ENCODE results near the gene ENAH. TPM values are rescaled to one million over a fixed set of nuclear protein-coding genes. Genes with fewer than 3 reads are reported as not detected.

The ENAH gene
- total and polyA plus RNA-seq, 5 donors from 2014 or later: 0.03 to 0.13 TPM; not detected in 3

DNA sequence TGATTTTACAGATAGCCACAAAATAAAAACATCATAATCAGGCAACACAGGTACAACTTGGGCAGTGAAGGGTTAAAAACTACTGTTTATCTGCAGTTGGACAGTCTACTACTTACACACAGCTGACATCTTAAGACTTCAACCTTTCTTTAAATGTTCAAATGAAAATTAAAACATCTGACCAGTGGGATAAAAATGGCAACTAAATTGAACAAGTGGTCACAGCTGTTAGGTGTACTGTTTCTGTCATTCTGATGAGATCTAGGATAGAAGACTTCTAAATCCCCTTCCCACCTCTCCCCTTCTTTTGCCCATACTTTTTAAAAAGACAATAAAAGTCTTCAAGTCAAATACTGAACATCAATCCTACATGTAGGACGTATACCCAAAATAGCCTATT lies 56.2 kb downstream of the ENAH start:
- H3K9me3 Mint-ChIP-seq: peaks cover 0 to 5% (median 0%) of the 10 kb centered on the region in 7 donors
- H3K4me3 Mint-ChIP-seq: no peak overlapping the region
- H3K27ac Mint-ChIP-seq: no peak overlapping the region
- DNase-seq (no peak), ATAC-seq (ENCODE audit: low read depth in 2 of 2) (no peak)
- Histone ChIP-seq H3K27ac (ENCODE audit: insufficient read depth, low read length, poor library complexity, severe bottlenecking) (no peak overlapping the region), H3K36me3 (ENCODE audit: control insufficient read depth, insufficient read depth, low read length) (no peaks in the 10 kb centered on the region), H3K27me3 (ENCODE audit: control insufficient read depth, insufficient read depth, low read length) (no peaks in the 10 kb centered on the region), H3K4me1 (ENCODE audit: control insufficient read depth, insufficient read depth, low read length, poor library complexity, severe bottlenecking) (no peaks in the 10 kb centered on the region), H3K4me3 (ENCODE audit: low read depth, low read length) (no peak overlapping the region), H3K9me3 (ENCODE audit: control insufficient read depth in 2 of 2, low read length in 2 of 2) (no peaks in the 10 kb centered on the region)
- peaks cover 4% of the 10 kb centered on the region for H3K36me3 Mint-ChIP-seq
- no peaks in the 10 kb centered on the region for H3K4me1 Mint-ChIP-seq
- H3K27me3 Mint-ChIP-seq: peaks cover 4% of the 10 kb centered on the region

- Histone ChIP-seq H3K27me3 (ENCODE audit: control insufficient read depth, insufficient read depth, low read length) (no peaks in the 10 kb centered on the region), H3K36me3 (ENCODE audit: control insufficient read depth, insufficient read depth, low read length) (no peaks in the 10 kb centered on the region), H3K4me3 (ENCODE audit: low read depth, low read length) (no peak overlapping the region), H3K9me3 (ENCODE audit: control insufficient read depth in 2 of 2, low read length in 2 of 2) (no peaks in the 10 kb centered on the region), H3K27ac (ENCODE audit: insufficient read depth, low read length, poor library complexity, severe bottlenecking) (no peak overlapping the region), H3K4me1 (ENCODE audit: control insufficient read depth, insufficient read depth, low read length, poor library complexity, severe bottlenecking) (no peaks in the 10 kb centered on the region)
- Mint-ChIP-seq H3K4me1 (no peaks in the 10 kb centered on the region), H3K27ac (no peak overlapping the region), H3K4me3 (no peak overlapping the region), H3K36me3 (peaks cover 4% of the 10 kb centered on the region), H3K9me3 (peaks cover 0 to 5% (median 0%) of the 10 kb centered on the region in 7 donors), H3K27me3 (peaks cover 6% of the 10 kb centered on the region)
- DNase-seq: no peak
- ATAC-seq (ENCODE audit: low read depth in 2 of 2): no peak
Observed at GRCh38 chr1:225595974-225596551, 56.9 kb downstream of the ENAH start.

- H3K27ac ChIP-seq (ENCODE audit: insufficient read depth, low read length, poor library complexity, severe bottlenecking): no peak overlapping the region
- H3K4me1 Mint-ChIP-seq: no peaks in the 10 kb centered on the region
- H3K27me3 Mint-ChIP-seq: peaks cover 12% of the 10 kb centered on the region
- no peak for ATAC-seq (ENCODE audit: low read depth in 2 of 2)
- peaks cover 4% of the 10 kb centered on the region for H3K36me3 Mint-ChIP-seq
- H3K36me3 ChIP-seq (ENCODE audit: control insufficient read depth, insufficient read depth, low read length): no peaks in the 10 kb centered on the region
- no peak for DNase-seq
- no peak overlapping the region for H3K27ac Mint-ChIP-seq
- H3K4me3 ChIP-seq (ENCODE audit: low read depth, low read length): no peak overlapping the region
- H3K9me3 Mint-ChIP-seq: peaks cover 0 to 5% (median 0%) of the 10 kb centered on the region in 7 donors
- H3K4me1 ChIP-seq (ENCODE audit: control insufficient read depth, insufficient read depth, low read length, poor library complexity, severe bottlenecking): no peaks in the 10 kb centered on the region
- H3K27me3 ChIP-seq (ENCODE audit: control insufficient read depth, insufficient read depth, low read length): no peaks in the 10 kb centered on the region
- H3K4me3 Mint-ChIP-seq: no peak overlapping the region
- no peaks in the 10 kb centered on the region for H3K9me3 ChIP-seq (ENCODE audit: control insufficient read depth in 2 of 2, low read length in 2 of 2)
Observed at GRCh38 chr1:225595452-225595851, 57.5 kb downstream of the ENAH start.

GRCh38 chr1:225593414-225593813 lies 59.5 kb downstream of the ENAH start:
- H3K27me3 Mint-ChIP-seq: peaks cover 12% of the 10 kb centered on the region
- H3K4me3 Mint-ChIP-seq: no peak overlapping the region
- Histone ChIP-seq H3K4me3 (ENCODE audit: low read depth, low read length) (no peak overlapping the region), H3K36me3 (ENCODE audit: control insufficient read depth, insufficient read depth, low read length) (no peaks in the 10 kb centered on the region), H3K27ac (ENCODE audit: insufficient read depth, low read length, poor library complexity, severe bottlenecking) (no peak overlapping the region), H3K9me3 (ENCODE audit: control insufficient read depth in 2 of 2, low read length in 2 of 2) (no peaks in the 10 kb centered on the region), H3K4me1 (ENCODE audit: control insufficient read depth, insufficient read depth, low read length, poor library complexity, severe bottlenecking) (no peaks in the 10 kb centered on the region), H3K27me3 (ENCODE audit: control insufficient read depth, insufficient read depth, low read length) (no peaks in the 10 kb centered on the region)
- H3K9me3 Mint-ChIP-seq: peaks cover 0 to under 1% (median 0%) of the 10 kb centered on the region in 7 donors
- no peak overlapping the region for H3K27ac Mint-ChIP-seq
- H3K4me1 Mint-ChIP-seq: no peaks in the 10 kb centered on the region
- no peak for DNase-seq
- no peaks in the 10 kb centered on the region for H3K36me3 Mint-ChIP-seq
- ATAC-seq (ENCODE audit: low read depth in 2 of 2): no peak

DNA sequence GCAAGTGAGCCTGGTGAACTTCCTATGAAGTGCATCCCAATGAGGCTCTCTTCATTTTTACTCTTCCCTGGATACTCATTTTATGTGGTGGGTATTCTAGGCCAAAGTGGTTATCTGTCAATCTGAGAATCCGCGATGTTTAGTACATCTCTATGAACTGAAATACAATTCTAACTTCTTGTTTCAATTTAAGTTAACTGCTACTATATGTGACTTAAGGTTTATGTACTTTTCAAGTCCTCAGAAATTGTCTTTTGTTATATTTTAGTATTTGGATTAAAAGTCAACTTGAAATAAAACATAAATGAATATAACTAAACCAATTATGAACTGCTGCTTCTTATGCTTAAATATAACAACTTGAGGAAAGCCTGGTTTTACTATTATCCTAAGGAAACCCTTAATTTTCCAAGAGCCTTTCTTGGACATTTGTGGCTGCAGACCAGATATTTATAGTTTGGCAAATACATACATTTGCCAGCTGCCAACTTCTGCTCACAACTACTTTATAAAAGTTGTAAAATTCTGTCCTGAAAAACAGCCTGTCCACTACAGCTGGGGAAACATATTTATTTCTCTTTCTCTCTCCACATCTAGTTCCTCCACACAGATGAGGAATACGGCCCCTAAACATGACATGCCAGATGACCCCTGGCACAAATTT lies 60.4 kb downstream of the ENAH start:
- Mint-ChIP-seq H3K27ac (no peak overlapping the region), H3K4me3 (no peak overlapping the region)

GRCh38 chr1:225587310-225587709 lies 65.6 kb downstream of the ENAH start:
- H3K36me3 ChIP-seq (ENCODE audit: control insufficient read depth, insufficient read depth, low read length): no peaks in the 10 kb centered on the region
- no peak for DNase-seq
- H3K27ac ChIP-seq (ENCODE audit: insufficient read depth, low read length, poor library complexity, severe bottlenecking): no peak overlapping the region
- peaks cover 0 to 1% (median 0%) of the 10 kb centered on the region in 7 donors for H3K9me3 Mint-ChIP-seq
- no peak overlapping the region for H3K4me3 ChIP-seq (ENCODE audit: low read depth, low read length)
- no peaks in the 10 kb centered on the region for H3K36me3 Mint-ChIP-seq
- H3K9me3 ChIP-seq (ENCODE audit: control insufficient read depth in 2 of 2, low read length in 2 of 2): no peaks in the 10 kb centered on the region
- no peaks in the 10 kb centered on the region for H3K4me1 Mint-ChIP-seq
- H3K27me3 Mint-ChIP-seq: peaks cover 44% of the 10 kb centered on the region
- H3K27ac Mint-ChIP-seq: no peak overlapping the region
- no peaks in the 10 kb centered on the region for H3K4me1 ChIP-seq (ENCODE audit: control insufficient read depth, insufficient read depth, low read length, poor library complexity, severe bottlenecking)
- no peak overlapping the region for H3K4me3 Mint-ChIP-seq
- H3K27me3 ChIP-seq (ENCODE audit: control insufficient read depth, insufficient read depth, low read length): peaks cover 2% of the 10 kb centered on the region
- ATAC-seq (ENCODE audit: low read depth in 2 of 2): no peak

More for the DNA sequence above, 60.4 kb downstream of the ENAH start:
- Mint-ChIP-seq H3K9me3 (no peaks in the 10 kb centered on the region), H3K27me3 (peaks cover 16% of the 10 kb centered on the region), H3K36me3 (no peaks in the 10 kb centered on the region), H3K4me1 (no peaks in the 10 kb centered on the region)
- Histone ChIP-seq H3K36me3 (ENCODE audit: control insufficient read depth, insufficient read depth, low read length) (no peaks in the 10 kb centered on the region), H3K4me1 (ENCODE audit: control insufficient read depth, insufficient read depth, low read length, poor library complexity, severe bottlenecking) (no peaks in the 10 kb centered on the region), H3K9me3 (ENCODE audit: control insufficient read depth in 2 of 2, low read length in 2 of 2) (no peaks in the 10 kb centered on the region), H3K27me3 (ENCODE audit: control insufficient read depth, insufficient read depth, low read length) (no peaks in the 10 kb centered on the region), H3K27ac (ENCODE audit: insufficient read depth, low read length, poor library complexity, severe bottlenecking) (no peak overlapping the region), H3K4me3 (ENCODE audit: low read depth, low read length) (no peak overlapping the region)
- ATAC-seq (ENCODE audit: low read depth in 2 of 2) (no peak), DNase-seq (no peak)

DNA sequence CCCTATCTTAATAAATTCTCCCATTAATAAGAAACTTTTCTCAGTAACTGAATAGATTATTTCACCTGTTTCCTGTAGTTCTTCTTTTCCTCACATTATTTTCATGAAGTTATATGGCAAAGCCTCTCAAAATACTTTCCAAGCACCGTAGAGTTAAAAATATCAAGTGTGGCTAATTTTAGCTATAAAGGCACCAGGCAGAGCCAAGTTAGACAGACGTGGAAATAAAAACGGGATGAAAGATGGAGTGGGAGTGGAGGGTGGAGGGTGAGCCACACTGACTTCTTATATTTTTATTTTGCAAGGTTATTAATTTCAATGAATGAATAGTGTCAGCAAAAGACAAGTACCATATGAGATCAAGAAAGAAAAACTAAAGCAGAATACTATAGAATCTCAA lies 71.7 kb downstream of the ENAH start:
- Mint-ChIP-seq H3K27ac (no peak overlapping the region), H3K27me3 (peaks cover 44% of the 10 kb centered on the region), H3K9me3 (peaks cover 0 to 1% (median 0%) of the 10 kb centered on the region in 7 donors), H3K36me3 (no peaks in the 10 kb centered on the region), H3K4me3 (no peak overlapping the region), H3K4me1 (peaks cover 0 to 2% (median 0%) of the 10 kb centered on the region in 4 donors)
- Histone ChIP-seq H3K27me3 (ENCODE audit: control insufficient read depth, insufficient read depth, low read length) (peaks cover 5% of the 10 kb centered on the region), H3K27ac (ENCODE audit: insufficient read depth, low read length, poor library complexity, severe bottlenecking) (no peak overlapping the region), H3K4me1 (ENCODE audit: control insufficient read depth, insufficient read depth, low read length, poor library complexity, severe bottlenecking) (no peaks in the 10 kb centered on the region), H3K9me3 (ENCODE audit: control insufficient read depth in 2 of 2, low read length in 2 of 2) (no peaks in the 10 kb centered on the region), H3K4me3 (ENCODE audit: low read depth, low read length) (no peak overlapping the region), H3K36me3 (ENCODE audit: control insufficient read depth, insufficient read depth, low read length) (no peaks in the 10 kb centered on the region)
- DNase-seq (no peak), ATAC-seq (ENCODE audit: low read depth in 2 of 2) (no peak)

Measured in CD4-positive, CD25-positive, alpha-beta regulatory T cell (primary cell).